ENCODE results near the gene MORC4.

- TF ChIP-seq POLR2A (IDR thresholded peaks at IDR 0.05), result no peak
- TF ChIP-seq CTCF (IDR thresholded peaks at IDR 0.05 in 4 of 5, conservative IDR thresholded peaks at IDR 0.05 in 1 of 5), result peak in 3 of 5 experiments; percentile 19 to 49 (median 40)
Measured at GRCh38 chrX:106999002-106999975, 723 bp downstream of the MORC4 start.
